Measurements from ENCODE around the gene INSM1. TPM values are rescaled to one million over a fixed set of nuclear protein-coding genes. Genes with fewer than 3 reads are reported as not detected.

INSM1 gene
- total RNA-seq, 1 experiment from 2014 or later = 3.3 TPM

GRCh38 chr20:20338133-20338730 is 29.7 kb upstream of the INSM1 start (continued):
- TF ChIP-seq PREB (CRISPR knock-in tag; IDR thresholded peaks at IDR 0.05; ENCODE audit: borderline replicate concordance) = no peak
- no peak for TF ChIP-seq NR1H2 (CRISPR knock-in tag; IDR thresholded peaks at IDR 0.05)
- TF ChIP-seq IRF1 (CRISPR knock-in tag; IDR thresholded peaks at IDR 0.05) = no peak
- no peak for TF ChIP-seq SMAD4 (CRISPR knock-in tag; IDR thresholded peaks at IDR 0.05)
- TF ChIP-seq EMX1 (CRISPR knock-in tag; IDR thresholded peaks at IDR 0.05) = no peak

- Mint-ChIP-seq H3K27me3 (ENCODE audit: low read depth) (no peaks in the 10 kb centered on the region; the same call in 1 of the 2 replicates), H3K4me3 (no peak overlapping the region), H3K36me3 (no peaks in the 10 kb centered on the region), H3K4me1 (no peaks in the 10 kb centered on the region), H3K27ac (no peak overlapping the region), H3K9me3 (peaks cover 8% of the 10 kb centered on the region)
- ChIA-PET CTCF (no interaction called here), POLR2A (no interaction called here)
- DNase-seq (ENCODE audit: low spot score) (no peak), ATAC-seq (no peak)
- TF ChIP-seq ZNF138 (CRISPR knock-in tag; conservative IDR thresholded peaks at IDR 0.05) (no peak), E2F1 (CRISPR knock-in tag; IDR thresholded peaks at IDR 0.05) (no peak), ZNF396 (CRISPR knock-in tag; IDR thresholded peaks at IDR 0.05; ENCODE audit: borderline replicate concordance) (no peak), CREM (CRISPR knock-in tag; IDR thresholded peaks at IDR 0.05) (no peak), OVOL2 (CRISPR knock-in tag; IDR thresholded peaks at IDR 0.05; ENCODE audit: borderline replicate concordance) (no peak), E2F4 (CRISPR knock-in tag; IDR thresholded peaks at IDR 0.05; ENCODE audit: borderline replicate concordance, low read depth) (no peak), NR3C1 (CRISPR knock-in tag; conservative IDR thresholded peaks at IDR 0.05; ENCODE audit: low read depth) (no peak), ATF6 (CRISPR knock-in tag; IDR thresholded peaks at IDR 0.05) (no peak), ERG (CRISPR knock-in tag; IDR thresholded peaks at IDR 0.05) (no peak), HMGA2 (CRISPR knock-in tag; IDR thresholded peaks at IDR 0.05) (no peak), ARID4B (CRISPR knock-in tag; IDR thresholded peaks at IDR 0.05; ENCODE audit: borderline replicate concordance) (no peak), JAZF1 (CRISPR knock-in tag; IDR thresholded peaks at IDR 0.05) (no peak), ZNF423 (CRISPR knock-in tag; IDR thresholded peaks at IDR 0.05) (no peak), NR2C2 (CRISPR knock-in tag; IDR thresholded peaks at IDR 0.05) (no peak), GRHL2 (CRISPR knock-in tag; IDR thresholded peaks at IDR 0.05; ENCODE audit: insufficient replicate concordance, severe bottlenecking) (no peak)
Observed at GRCh38 chr20:20340443-20340842, 27.5 kb upstream of the INSM1 start.

Measured in WTC11 (cell line).